ENCODE results near the gene PDZD7. TPM values are rescaled to one million over a fixed set of nuclear protein-coding genes. Genes with fewer than 3 reads are reported as not detected.

PDZD7 gene
- total RNA-seq, 1 experiment from 2014 or later = 0.30 TPM

DNA sequence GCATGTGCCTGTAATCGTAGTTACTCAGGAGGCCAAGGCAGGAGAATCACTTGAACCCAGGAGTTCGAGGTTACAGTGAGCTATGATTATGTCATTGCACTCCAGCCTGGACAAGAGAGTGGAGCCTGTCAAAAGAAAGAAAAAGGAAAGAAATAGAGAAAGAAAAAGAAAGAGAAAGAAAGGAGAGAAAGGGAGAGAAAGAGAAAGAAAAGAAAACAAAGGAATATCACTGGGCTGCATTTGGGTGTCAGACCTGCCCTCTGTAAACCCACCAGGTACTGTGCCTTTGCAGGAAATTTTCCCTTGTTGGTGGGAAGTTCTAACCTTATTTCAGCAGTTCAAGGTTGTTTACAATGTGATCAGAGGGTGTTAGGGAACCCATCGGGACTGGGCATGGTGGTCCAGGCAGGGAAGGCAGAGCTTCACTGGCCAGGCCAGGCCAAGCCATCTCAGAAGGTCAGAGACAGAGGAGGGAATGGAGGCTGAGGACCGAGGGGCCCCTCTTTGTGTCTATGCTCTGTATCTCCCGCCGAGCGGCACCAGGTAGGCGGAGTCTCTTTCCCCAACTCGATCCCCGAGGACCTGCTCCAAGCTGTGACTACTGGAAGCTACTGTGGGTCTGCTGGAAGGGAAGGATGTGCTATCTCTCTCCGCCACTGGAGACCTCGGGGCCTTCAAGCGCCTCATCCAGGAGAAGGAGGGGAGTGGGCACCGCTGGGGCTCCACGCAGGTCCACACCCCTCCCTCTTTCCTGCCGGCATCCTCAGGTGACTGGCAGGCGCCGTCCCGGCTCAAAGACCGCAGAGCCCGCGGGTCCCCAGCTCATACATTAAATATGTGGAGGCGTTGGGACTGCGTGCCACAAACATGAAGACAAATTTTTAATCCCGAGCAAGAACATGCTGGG, 15.7 kb upstream of the PDZD7 start:
- peak; percentile 73 for DNase-seq (ENCODE audit: low spot score)
- intact Hi-C loops (cut with micrococcal nuclease; ENCODE audit: unreplicated experiment) = loop anchor here (2.0 kb wide), 1 partner anchor 20 kb away; no protein-coding TSS in a partner anchor
- Histone ChIP-seq H3K27me3 (replicated peaks; ENCODE audit: insufficient read depth, low read depth, low read length, poor library complexity) (no peaks in the 10 kb centered on the region), H3K36me3 (ENCODE audit: insufficient read depth, low read length, poor library complexity, severe bottlenecking) (no peaks in the 10 kb centered on the region), H3K27ac (ENCODE audit: low read depth, low read length, poor library complexity, severe bottlenecking) (peak overlapping the region; percentile 4), H3K4me1 (ENCODE audit: insufficient read depth, low read length, poor library complexity, severe bottlenecking) (peaks cover 41% of the 10 kb centered on the region), H3K4me3 (ENCODE audit: low read depth, low read length, poor library complexity, severe bottlenecking) (peak overlapping the region; percentile 32), H3K9me3 (ENCODE audit: low read depth, low read length, poor library complexity, severe bottlenecking) (no peaks in the 10 kb centered on the region)
- ChIA-PET CTCF (interaction anchor here (0.5 to 1.6 kb wide), 4 partner anchors 13 to 95 kb away, joined by 3 to 11 read pairs (median 4); partner anchors contain the start of gene KAZALD1), POLR2A (ENCODE audit: low non-redundant PET) (no interaction called here)
- BruUV-seq (replicated peaks) = no TSS peak
- TF ChIP-seq EZH2 (IDR thresholded peaks at IDR 0.05; ENCODE audit: borderline replicate concordance, low read depth, low read length, poor library complexity, severe bottlenecking) (no peak), CTCF (conservative IDR thresholded peaks at IDR 0.05; ENCODE audit: low read depth, low read length) (0 out of 2 replicates have a peak, but pooled peaks have one; percentile 15)

DNA sequence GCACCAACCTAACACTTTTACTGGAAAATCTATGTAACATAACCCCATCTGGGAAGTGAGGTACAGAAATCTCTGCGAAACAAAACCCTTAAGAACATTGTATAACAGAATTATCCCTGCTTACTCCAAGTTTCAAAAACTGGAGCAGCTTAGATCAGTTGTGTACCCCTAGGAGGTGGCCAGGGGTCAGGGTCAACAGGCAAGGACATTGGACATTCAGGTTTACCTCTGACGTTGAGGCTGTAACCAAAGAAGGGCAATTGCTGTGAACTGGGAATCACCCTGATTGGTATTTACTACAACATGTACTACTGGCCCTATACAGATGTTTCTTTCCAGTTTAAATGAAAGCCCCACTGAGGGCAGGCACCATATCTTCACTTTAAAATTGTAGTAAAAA, 13.2 kb upstream of the PDZD7 start:
- Histone ChIP-seq H3K27ac (ENCODE audit: low read depth, low read length, poor library complexity, severe bottlenecking) (no peak overlapping the region), H3K4me1 (ENCODE audit: insufficient read depth, low read length, poor library complexity, severe bottlenecking) (peaks cover 37% of the 10 kb centered on the region), H3K27me3 (replicated peaks; ENCODE audit: insufficient read depth, low read depth, low read length, poor library complexity) (no peaks in the 10 kb centered on the region), H3K36me3 (ENCODE audit: insufficient read depth, low read length, poor library complexity, severe bottlenecking) (no peaks in the 10 kb centered on the region), H3K9me3 (ENCODE audit: low read depth, low read length, poor library complexity, severe bottlenecking) (no peaks in the 10 kb centered on the region), H3K4me3 (ENCODE audit: low read depth, low read length, poor library complexity, severe bottlenecking) (no peak overlapping the region)
- no peak for DNase-seq (ENCODE audit: low spot score)
- no TSS peak for BruUV-seq (replicated peaks)
- POLR2A ChIA-PET (ENCODE audit: low non-redundant PET) = no interaction called here
- CTCF ChIA-PET = interaction anchor here (1.8 to 3.5 kb wide), 2 partner anchors 15 to 98 kb away, joined by 6 to 20 read pairs; no protein-coding TSS in a partner anchor
- TF ChIP-seq CTCF (conservative IDR thresholded peaks at IDR 0.05; ENCODE audit: low read depth, low read length) = no peak
- TF ChIP-seq EZH2 (IDR thresholded peaks at IDR 0.05; ENCODE audit: borderline replicate concordance, low read depth, low read length, poor library complexity, severe bottlenecking) = no peak
- intact Hi-C loops (cut with micrococcal nuclease; ENCODE audit: unreplicated experiment) = loop anchor here (5.0 kb wide), 1 partner anchor 98 kb away; no protein-coding TSS in a partner anchor

- CTCF ChIA-PET = interaction anchor here (0.5 to 3.5 kb wide), 7 partner anchors 7 to 99 kb away, joined by 3 to 20 read pairs (median 5); no protein-coding TSS in a partner anchor
- TF ChIP-seq EZH2 (IDR thresholded peaks at IDR 0.05; ENCODE audit: borderline replicate concordance, low read depth, low read length, poor library complexity, severe bottlenecking) (no peak), CTCF (conservative IDR thresholded peaks at IDR 0.05; ENCODE audit: low read depth, low read length) (no peak)
- H3K4me3 ChIP-seq (ENCODE audit: low read depth, low read length, poor library complexity, severe bottlenecking) = peak overlapping the region; percentile 54
- no TSS peak for BruUV-seq (replicated peaks)
- intact Hi-C loops (cut with micrococcal nuclease; ENCODE audit: unreplicated experiment) = loop anchor here (5.0 kb wide), 1 partner anchor 99 kb away; no protein-coding TSS in a partner anchor
- no peaks in the 10 kb centered on the region for H3K36me3 ChIP-seq (ENCODE audit: insufficient read depth, low read length, poor library complexity, severe bottlenecking)
- peaks cover 37% of the 10 kb centered on the region for H3K4me1 ChIP-seq (ENCODE audit: insufficient read depth, low read length, poor library complexity, severe bottlenecking)
- no peak for DNase-seq (ENCODE audit: low spot score)
- no peaks in the 10 kb centered on the region for H3K27me3 ChIP-seq (replicated peaks; ENCODE audit: insufficient read depth, low read depth, low read length, poor library complexity)
- H3K9me3 ChIP-seq (ENCODE audit: low read depth, low read length, poor library complexity, severe bottlenecking) = no peaks in the 10 kb centered on the region
- POLR2A ChIA-PET (ENCODE audit: low non-redundant PET) = interaction anchor here (0.6 kb wide), 1 partner anchor 210 kb away, joined by 7 read pairs; no protein-coding TSS in a partner anchor
- H3K27ac ChIP-seq (ENCODE audit: low read depth, low read length, poor library complexity, severe bottlenecking) = peak overlapping the region; percentile 84
Observed at GRCh38 chr10:101043363-101043707, 12.4 kb upstream of the PDZD7 start.

All from A673 (cell line).